ENCODE measurements around the gene GPC5.

DNA sequence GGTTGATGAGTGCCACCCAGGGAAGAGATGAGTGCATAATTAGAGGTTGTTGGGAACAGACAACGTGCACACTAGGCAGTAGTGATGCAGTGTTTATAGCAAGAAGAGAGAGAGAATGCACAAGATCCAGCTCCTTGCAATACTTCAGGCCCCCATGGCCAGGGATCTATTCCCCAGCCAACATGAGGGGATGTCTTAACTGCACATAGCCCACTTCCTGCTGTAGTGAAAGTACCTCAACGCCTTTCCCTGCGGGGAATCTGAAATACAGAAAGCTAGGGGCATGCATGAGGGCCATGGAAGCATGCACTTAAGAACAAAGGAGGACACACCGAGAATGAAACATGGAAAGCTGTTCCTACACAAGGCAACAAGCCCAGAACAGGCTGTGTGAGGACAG is 1191.5 kb downstream of the GPC5 start:
- TF ChIP-seq, protein P1, sequence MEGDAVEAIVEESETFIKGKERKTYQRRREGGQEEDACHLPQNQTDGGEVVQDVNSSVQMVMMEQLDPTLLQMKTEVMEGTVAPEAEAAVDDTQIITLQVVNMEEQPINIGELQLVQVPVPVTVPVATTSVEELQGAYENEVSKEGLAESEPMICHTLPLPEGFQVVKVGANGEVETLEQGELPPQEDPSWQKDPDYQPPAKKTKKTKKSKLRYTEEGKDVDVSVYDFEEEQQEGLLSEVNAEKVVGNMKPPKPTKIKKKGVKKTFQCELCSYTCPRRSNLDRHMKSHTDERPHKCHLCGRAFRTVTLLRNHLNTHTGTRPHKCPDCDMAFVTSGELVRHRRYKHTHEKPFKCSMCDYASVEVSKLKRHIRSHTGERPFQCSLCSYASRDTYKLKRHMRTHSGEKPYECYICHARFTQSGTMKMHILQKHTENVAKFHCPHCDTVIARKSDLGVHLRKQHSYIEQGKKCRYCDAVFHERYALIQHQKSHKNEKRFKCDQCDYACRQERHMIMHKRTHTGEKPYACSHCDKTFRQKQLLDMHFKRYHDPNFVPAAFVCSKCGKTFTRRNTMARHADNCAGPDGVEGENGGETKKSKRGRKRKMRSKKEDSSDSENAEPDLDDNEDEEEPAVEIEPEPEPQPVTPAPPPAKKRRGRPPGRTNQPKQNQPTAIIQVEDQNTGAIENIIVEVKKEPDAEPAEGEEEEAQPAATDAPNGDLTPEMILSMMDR (IDR thresholded peaks at IDR 0.05): no peak
- TF ChIP-seq POLR2A (IDR thresholded peaks at IDR 0.05): no peak
